Measurements from ENCODE around the gene PTPRG. TPM values are rescaled to one million over a fixed set of nuclear protein-coding genes. Genes with fewer than 3 reads are reported as not detected.

PTPRG gene
- total RNA-seq, 1 experiment from 2014 or later = 32.1 TPM

- Histone ChIP-seq H3K4me2 (ENCODE audit: low read length) (no peak overlapping the region), H3K79me2 (ENCODE audit: insufficient read depth, low read length) (no peaks in the 10 kb centered on the region), H4K20me1 (ENCODE audit: insufficient read depth) (no peaks in the 10 kb centered on the region), H3K4me1 (ENCODE audit: control insufficient read depth in 1 of 2, insufficient read depth in 2 of 2, low read length in 2 of 2) (no peaks in the 10 kb centered on the region), H3K9me3 (ENCODE audit: control insufficient read depth in 1 of 2, insufficient read depth in 1 of 2, low read depth in 1 of 2, low read length in 2 of 2) (no peaks in the 10 kb centered on the region), H2AFZ (ENCODE audit: low read depth, low read length, poor library complexity, severe bottlenecking) (no peak overlapping the region), H3K27me3 (ENCODE audit: insufficient read depth, low read length) (no peaks in the 10 kb centered on the region), H3K27ac (ENCODE audit: low read depth, low read length) (no peak overlapping the region), H3K9me2 (ENCODE audit: insufficient read depth) (no peaks in the 10 kb centered on the region), H3K36me3 (ENCODE audit: control insufficient read depth in 1 of 2, insufficient read depth in 2 of 2, low read length in 2 of 2) (no peaks in the 10 kb centered on the region), H3K4me3 (replicated peaks in 1 of 2; ENCODE audit: low read depth in 1 of 2, low read length in 2 of 2) (no peak overlapping the region), H3K9ac (ENCODE audit: low read length) (no peak overlapping the region)
- no TSS peak for BruUV-seq (replicated peaks)
- DNase-seq (ENCODE audit: low read depth, low spot score) = no peak
- ChIA-PET RAD21 (ENCODE audit: low non-redundant PET in 1 of 2, low total read pairs in 2 of 2, uncharacterized antibody in 2 of 2, unreplicated experiment in 2 of 2) (no interaction called here), POLR2A (no interaction called here), CTCF (no interaction called here)
- TF ChIP-seq EGR1 (IDR thresholded peaks at IDR 0.05; ENCODE audit: low read depth) = no peak
- no peak for TF ChIP-seq CBX3 (IDR thresholded peaks at IDR 0.05; ENCODE audit: low read depth)
- TF ChIP-seq CEBPB (IDR thresholded peaks at IDR 0.05; ENCODE audit: low read depth) = no peak
- TF ChIP-seq EZH2phosphoT487 (IDR thresholded peaks at IDR 0.05; ENCODE audit: borderline replicate concordance) = no peak
- no peak for TF ChIP-seq ELF1 (IDR thresholded peaks at IDR 0.05; ENCODE audit: borderline replicate concordance, low read depth)
- no peak for TF ChIP-seq ZNF274 (IDR thresholded peaks at IDR 0.05; ENCODE audit: low read depth, low read length)
- no peak for TF ChIP-seq JUND (IDR thresholded peaks at IDR 0.05)
- no peak for TF ChIP-seq YY1 (IDR thresholded peaks at IDR 0.05; ENCODE audit: extremely low read depth, insufficient replicate concordance, low read depth, low read length)
- no peak for TF ChIP-seq FOSL1 (IDR thresholded peaks at IDR 0.05; ENCODE audit: low read depth)
- TF ChIP-seq, protein P1, sequence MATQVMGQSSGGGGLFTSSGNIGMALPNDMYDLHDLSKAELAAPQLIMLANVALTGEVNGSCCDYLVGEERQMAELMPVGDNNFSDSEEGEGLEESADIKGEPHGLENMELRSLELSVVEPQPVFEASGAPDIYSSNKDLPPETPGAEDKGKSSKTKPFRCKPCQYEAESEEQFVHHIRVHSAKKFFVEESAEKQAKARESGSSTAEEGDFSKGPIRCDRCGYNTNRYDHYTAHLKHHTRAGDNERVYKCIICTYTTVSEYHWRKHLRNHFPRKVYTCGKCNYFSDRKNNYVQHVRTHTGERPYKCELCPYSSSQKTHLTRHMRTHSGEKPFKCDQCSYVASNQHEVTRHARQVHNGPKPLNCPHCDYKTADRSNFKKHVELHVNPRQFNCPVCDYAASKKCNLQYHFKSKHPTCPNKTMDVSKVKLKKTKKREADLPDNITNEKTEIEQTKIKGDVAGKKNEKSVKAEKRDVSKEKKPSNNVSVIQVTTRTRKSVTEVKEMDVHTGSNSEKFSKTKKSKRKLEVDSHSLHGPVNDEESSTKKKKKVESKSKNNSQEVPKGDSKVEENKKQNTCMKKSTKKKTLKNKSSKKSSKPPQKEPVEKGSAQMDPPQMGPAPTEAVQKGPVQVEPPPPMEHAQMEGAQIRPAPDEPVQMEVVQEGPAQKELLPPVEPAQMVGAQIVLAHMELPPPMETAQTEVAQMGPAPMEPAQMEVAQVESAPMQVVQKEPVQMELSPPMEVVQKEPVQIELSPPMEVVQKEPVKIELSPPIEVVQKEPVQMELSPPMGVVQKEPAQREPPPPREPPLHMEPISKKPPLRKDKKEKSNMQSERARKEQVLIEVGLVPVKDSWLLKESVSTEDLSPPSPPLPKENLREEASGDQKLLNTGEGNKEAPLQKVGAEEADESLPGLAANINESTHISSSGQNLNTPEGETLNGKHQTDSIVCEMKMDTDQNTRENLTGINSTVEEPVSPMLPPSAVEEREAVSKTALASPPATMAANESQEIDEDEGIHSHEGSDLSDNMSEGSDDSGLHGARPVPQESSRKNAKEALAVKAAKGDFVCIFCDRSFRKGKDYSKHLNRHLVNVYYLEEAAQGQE (IDR thresholded peaks at IDR 0.05; ENCODE audit: low read depth) = no peak
- TF ChIP-seq TCF7L2 (IDR thresholded peaks at IDR 0.05; ENCODE audit: borderline replicate concordance, extremely low read depth, insufficient read depth, insufficient read length) = no peak
- no peak for TF ChIP-seq SP1 (IDR thresholded peaks at IDR 0.05; ENCODE audit: low read depth)
- intact Hi-C loops (cut with micrococcal nuclease) = no loop called here
- no peak for ATAC-seq
Measured at GRCh38 chr3:62175161-62175560, 613.8 kb downstream of the PTPRG start.
